Thyroid gland (tissue), 4 donors: Measurements from ENCODE around the gene HOXA3. TPM values are rescaled to one million over a fixed set of nuclear protein-coding genes. Genes with fewer than 3 reads are reported as not detected.

ENCODE experiments used
- DNase-seq, 2 donors: peaks; one replicate each; pipeline ENCODE4 v3.0.0-alpha.2; 2019
- H3K27ac ChIP-seq, 3 donors: fragments of 200-600 bp; sonication (generic); 1 replicate in 2 of 3; 2 replicates in 1 of 3; pipeline ENCODE4 v1.5.1; 2016 to 2019; ENCODE audit warnings: mild to moderate bottlenecking in 1 of 3, moderate library complexity in 1 of 3
- H3K27me3 ChIP-seq: fragments of 200-600 bp; sonication (generic); one replicate; pipeline ENCODE4 v1.5.1; 2019
- H3K36me3 ChIP-seq, 2 donors: fragments of 200-600 bp; sonication (generic); one replicate each; pipeline ENCODE4 v1.5.1; 2016 to 2019
- H3K4me1 ChIP-seq, 2 donors: fragments of 200-600 bp; sonication (generic); one replicate each; pipeline ENCODE4 v1.5.1; 2017 to 2019
- H3K4me3 ChIP-seq, 3 donors: fragments of 200-600 bp; sonication (generic); replicated peaks in 1 of 3; 1 replicate in 2 of 3; 2 replicates in 1 of 3; pipeline ENCODE4 v1.5.1; 2016; ENCODE audit warnings: mild to moderate bottlenecking in 1 of 3
- H3K9me3 ChIP-seq: fragments of 200-600 bp; sonication (generic); one replicate; pipeline ENCODE4 v1.5.1; 2017
- POLR2A ChIP-seq, 2 donors: fragments of 450-650 bp; IDR thresholded peaks; one replicate each; pipeline ENCODE4 v1.6.1; 2017; ENCODE audit warnings: antibody characterized with exemption in 2 of 2, mild to moderate bottlenecking in 2 of 2, moderate library complexity in 1 of 2
- WGBS, 2 donors: methylation state at CpG; one replicate each; pipeline ENCODE4 v1.1.5; 2017; 5-methylcytosine and 5-hydroxymethylcytosine counted together
- intact Hi-C: fragments of 100-400 bp; cut with DNase I; formaldehyde crosslinking; loops from one replicate; pipeline ENCODE4 v1.15.1; 2023
- microRNA counts, 2 donors: library from miRNA; unstranded; fragments of <30 nt; microRNA quantifications; one replicate each; lab custom pipeline; 2016 to 2017
- microRNA-seq: library from miRNA; unstranded; fragments of <30 nt; microRNA quantifications from one replicate; pipeline ENCODE4, GENCODE V29; 2016
- small RNA-seq: library from RNA; depleted of rRNA; stranded (forward); fragments of <200 nt; gene quantifications from one replicate; pipeline ENCODE3, GENCODE V24; 2016
- total RNA-seq, 4 donors: library from RNA; depleted of rRNA; stranded (reverse); fragments of >200 nt; gene quantifications; one replicate each; pipeline ENCODE4 v1.2.3, GENCODE V29; 2016
- TF ChIP-seq, protein P1 (sequence below), 6 experiments: fragments of 200-600 bp in 3 of 6; fragments of 450-650 bp in 3 of 6; sonication (generic) in 3 of 6; IDR thresholded peaks; one replicate each; pipeline ENCODE4 v1.5.1; 2016 to 2019; ENCODE audit warnings: antibody characterized with exemption in 6 of 6, mild to moderate bottlenecking in 2 of 6, inconsistent platforms in 1 of 6, moderate library complexity in 1 of 6

Gene HOXA3
- total RNA-seq, 4 donors from 2014 or later, result 0.94 to 6.1 (median 1.9) TPM

DNA sequence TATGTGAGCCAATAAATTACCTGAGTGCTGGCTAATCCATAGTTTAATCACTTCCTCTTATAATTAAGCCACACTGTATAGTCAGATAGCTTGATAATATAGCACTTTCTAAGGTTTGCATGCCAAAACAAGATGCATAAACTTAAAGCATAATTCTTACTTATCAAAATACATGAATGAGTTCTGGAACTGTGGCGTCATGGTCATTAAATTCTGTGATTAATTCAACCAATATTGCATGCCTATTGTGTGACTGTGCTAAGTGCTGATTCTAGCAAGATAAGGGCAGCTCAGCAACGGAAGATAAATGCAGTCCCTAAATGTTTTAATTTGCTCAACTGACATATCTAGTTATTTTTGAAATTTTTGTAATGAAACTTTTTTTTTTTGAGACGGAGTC lies 86.2 kb downstream of the HOXA3 start:
- Histone ChIP-seq H3K9me3 (no peaks in the 10 kb centered on the region), H3K4me3 (no peak overlapping the region), H3K4me1 (peaks cover 7 to 8% of the 10 kb centered on the region in 2 donors), H3K27me3 (no peaks in the 10 kb centered on the region), H3K27ac (no peak overlapping the region), H3K36me3 (no peaks in the 10 kb centered on the region)
- intact Hi-C loops, result no loop called here
- 84 to 85% methylated on average over 3 of the region's 3 CpGs for WGBS, 2 donors
- no peak for DNase-seq
- TF ChIP-seq, protein P1, sequence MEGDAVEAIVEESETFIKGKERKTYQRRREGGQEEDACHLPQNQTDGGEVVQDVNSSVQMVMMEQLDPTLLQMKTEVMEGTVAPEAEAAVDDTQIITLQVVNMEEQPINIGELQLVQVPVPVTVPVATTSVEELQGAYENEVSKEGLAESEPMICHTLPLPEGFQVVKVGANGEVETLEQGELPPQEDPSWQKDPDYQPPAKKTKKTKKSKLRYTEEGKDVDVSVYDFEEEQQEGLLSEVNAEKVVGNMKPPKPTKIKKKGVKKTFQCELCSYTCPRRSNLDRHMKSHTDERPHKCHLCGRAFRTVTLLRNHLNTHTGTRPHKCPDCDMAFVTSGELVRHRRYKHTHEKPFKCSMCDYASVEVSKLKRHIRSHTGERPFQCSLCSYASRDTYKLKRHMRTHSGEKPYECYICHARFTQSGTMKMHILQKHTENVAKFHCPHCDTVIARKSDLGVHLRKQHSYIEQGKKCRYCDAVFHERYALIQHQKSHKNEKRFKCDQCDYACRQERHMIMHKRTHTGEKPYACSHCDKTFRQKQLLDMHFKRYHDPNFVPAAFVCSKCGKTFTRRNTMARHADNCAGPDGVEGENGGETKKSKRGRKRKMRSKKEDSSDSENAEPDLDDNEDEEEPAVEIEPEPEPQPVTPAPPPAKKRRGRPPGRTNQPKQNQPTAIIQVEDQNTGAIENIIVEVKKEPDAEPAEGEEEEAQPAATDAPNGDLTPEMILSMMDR (IDR thresholded peaks at IDR 0.05), result no peak
- no peak for TF ChIP-seq POLR2A (IDR thresholded peaks at IDR 0.05)

DNA sequence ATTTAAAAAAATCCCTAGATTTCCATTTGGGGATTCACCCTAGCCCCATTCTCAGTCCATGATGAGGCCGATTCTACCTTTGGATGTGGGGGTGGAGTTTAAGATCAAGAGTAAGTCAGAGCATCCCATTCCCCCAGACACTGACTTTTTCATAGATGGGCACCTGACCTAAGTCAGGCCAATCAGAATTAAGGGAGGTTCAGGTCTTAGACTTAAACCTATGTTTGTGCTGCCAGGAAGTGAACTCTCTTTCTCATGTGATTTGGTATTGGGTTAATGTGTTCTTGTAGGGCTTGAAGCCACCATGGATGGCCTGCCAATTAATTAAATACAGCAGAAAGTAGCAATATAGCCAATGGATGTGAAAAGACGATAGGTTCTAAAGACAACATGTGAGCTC lies 86.7 kb downstream of the HOXA3 start:
- H3K36me3 ChIP-seq, result no peaks in the 10 kb centered on the region
- intact Hi-C loops, result no loop called here
- WGBS, 2 donors, result 94 to 97% methylated on average over 2 of the region's 2 CpGs

DNA sequence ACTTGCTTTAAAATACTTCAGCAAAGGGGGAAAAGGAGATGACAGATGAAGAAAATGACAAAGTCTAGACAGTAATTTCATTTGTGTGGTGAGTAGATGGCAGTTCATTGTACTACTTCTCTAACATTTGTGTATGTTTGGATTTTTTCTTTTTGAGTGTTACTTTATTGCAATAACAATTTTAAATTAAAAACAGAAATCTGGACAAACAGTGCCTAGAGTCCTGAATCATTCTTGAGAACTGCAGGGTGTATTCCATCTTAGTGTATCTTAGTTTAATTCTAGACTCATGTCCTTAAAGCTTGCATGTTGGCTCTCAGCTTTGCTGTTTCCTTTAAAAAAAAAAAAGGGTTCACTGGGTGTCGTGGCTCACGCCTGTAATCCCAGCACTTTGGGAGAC lies 87.7 kb downstream of the HOXA3 start:
- Histone ChIP-seq H3K27me3 (no peaks in the 10 kb centered on the region), H3K4me3 (no peak overlapping the region), H3K9me3 (no peaks in the 10 kb centered on the region), H3K4me1 (peaks cover 7 to 8% of the 10 kb centered on the region in 2 donors), H3K36me3 (no peaks in the 10 kb centered on the region), H3K27ac (no peak overlapping the region)
- TF ChIP-seq, protein P1 (IDR thresholded peaks at IDR 0.05), result no peak
- TF ChIP-seq POLR2A (IDR thresholded peaks at IDR 0.05), result no peak
- WGBS, 2 donors, result 76 to 80% methylated on average over 2 of the region's 2 CpGs
- no peak for DNase-seq
- intact Hi-C loops, result no loop called here

More for the DNA sequence above, 86.7 kb downstream of the HOXA3 start:
- no peak for DNase-seq
- Histone ChIP-seq H3K9me3 (no peaks in the 10 kb centered on the region), H3K4me1 (peaks cover 7 to 8% of the 10 kb centered on the region in 2 donors), H3K27me3 (no peaks in the 10 kb centered on the region), H3K4me3 (no peak overlapping the region), H3K27ac (no peak overlapping the region)
- TF ChIP-seq POLR2A (IDR thresholded peaks at IDR 0.05), result no peak
- TF ChIP-seq, protein P1 (IDR thresholded peaks at IDR 0.05), result no peak

DNA sequence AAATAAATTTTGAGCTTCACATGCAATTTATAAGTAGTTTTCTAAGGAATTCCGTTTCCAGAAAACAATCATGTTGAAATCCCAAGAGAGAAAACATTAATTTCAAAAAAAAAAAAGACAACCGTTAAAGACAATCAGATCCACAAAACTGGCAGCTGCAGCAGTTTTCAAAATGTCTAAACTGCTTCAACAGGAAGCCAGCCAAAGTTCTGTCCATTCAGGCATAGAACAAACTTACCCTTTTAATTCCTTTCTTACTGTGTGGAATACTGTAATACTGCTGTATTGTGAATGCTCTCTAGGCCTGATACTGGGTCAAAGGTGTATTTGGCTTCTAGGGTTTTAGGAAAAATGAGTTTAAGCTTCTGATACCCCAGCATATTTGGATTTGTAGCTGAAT lies 88.2 kb downstream of the HOXA3 start:
- H3K9me3 ChIP-seq, result no peaks in the 10 kb centered on the region
- DNase-seq, result peak in 1 of 2 donors; percentile 23
- H3K27me3 ChIP-seq, result no peaks in the 10 kb centered on the region
- 8 to 9% methylated on average over 2 of the region's 2 CpGs for WGBS, 2 donors
- TF ChIP-seq, protein P1 (IDR thresholded peaks at IDR 0.05), result no peak
- no peak for TF ChIP-seq POLR2A (IDR thresholded peaks at IDR 0.05)
- peaks cover 7 to 8% of the 10 kb centered on the region in 2 donors for H3K4me1 ChIP-seq
- H3K36me3 ChIP-seq, result no peaks in the 10 kb centered on the region
- intact Hi-C loops, result no loop called here
- no peak overlapping the region for H3K27ac ChIP-seq
- no peak overlapping the region for H3K4me3 ChIP-seq

DNA sequence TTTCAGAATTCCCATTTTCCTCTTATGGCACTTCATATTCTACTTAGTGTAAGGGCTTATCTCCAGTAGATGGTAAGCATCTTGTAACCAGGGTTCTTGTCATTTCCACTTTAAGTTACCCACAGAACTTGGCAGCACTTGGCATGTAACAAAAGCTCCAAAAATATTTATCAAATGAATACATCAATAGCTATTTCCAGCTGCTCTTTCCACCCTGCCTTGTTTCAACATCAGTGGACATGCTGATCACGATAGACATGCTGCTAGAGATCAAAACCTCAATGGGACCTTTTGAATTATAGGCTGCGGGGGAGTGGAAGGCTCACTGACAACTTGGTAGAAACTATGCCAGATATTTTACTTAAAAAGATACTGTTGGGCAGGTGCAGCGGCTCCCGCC lies 89.4 kb downstream of the HOXA3 start:
- DNase-seq, result no peak
- H3K4me3 ChIP-seq, result no peak overlapping the region
- intact Hi-C loops, result no loop called here
- H3K4me1 ChIP-seq, result peaks cover 7 to 8% of the 10 kb centered on the region in 2 donors
- no peaks in the 10 kb centered on the region for H3K36me3 ChIP-seq
- TF ChIP-seq, protein P1 (IDR thresholded peaks at IDR 0.05), result no peak
- TF ChIP-seq POLR2A (IDR thresholded peaks at IDR 0.05), result no peak
- H3K27ac ChIP-seq, result no peak overlapping the region
- no peaks in the 10 kb centered on the region for H3K9me3 ChIP-seq
- no peaks in the 10 kb centered on the region for H3K27me3 ChIP-seq
- WGBS, 2 donors, result 94 to 98% methylated on average over 4 of the region's 4 CpGs

MicroRNAs within 50 kb of the gene (microRNA counts, 767-probe panel; counts per million panel counts)
- microRNA hsa-miR-196b-5p (lab: Ali Mortazavi, UCI), result 0 to 1,776 counts per million in 2 donors

Small RNA genes within 50 kb of the gene (microRNA-seq; reads per million reads assigned to microRNA genes)
- gene MIR196B, result 38.4 reads per million, percentile 44 among the genes with 10 or more reads in this experiment

Small RNA genes within 50 kb of the gene (small RNA-seq; reads per million reads assigned to genes)
- gene AC004080.5 (not detected), gene RF01977 (not detected), gene RF02140 (not detected), gene RF02141 (not detected)

Other genes starting within 250 kb of the HOXA3 start
- gene HOXA1, start 56.6 kb downstream of the HOXA3 start, total RNA-seq, result under 1 TPM in 2 of 4 donors, not detected in 2; 0.67 to 0.78 TPM
- 1 to 10 TPM in 2 of 4 donors, under 1 TPM in 2; 0.73 to 2.7 (median 1.7) TPM for gene HOXA2, start 49.9 kb downstream of the HOXA3 start, total RNA-seq
- gene HOXA4, start 21.8 kb downstream of the HOXA3 start, total RNA-seq, result 1 to 10 TPM in 3 of 4 donors, under 1 TPM in 1; 0.56 to 2.1 (median 1.3) TPM
- gene HOXA5, start 8.9 kb downstream of the HOXA3 start, total RNA-seq, result 1 to 10 TPM; 2.0 to 4.4 (median 3.3) TPM
- gene HOXA6, start 4.8 kb downstream of the HOXA3 start, total RNA-seq, result 1 to 10 TPM in 2 of 4 donors, not detected in 2; 1.1 to 1.6 TPM
- 1 to 10 TPM in 1 of 4 donors, under 1 TPM in 3; 0.34 to 2.1 (median 0.74) TPM for gene HOXA7, start 4.1 kb upstream of the HOXA3 start, total RNA-seq
- 1 to 10 TPM in 1 of 4 donors, under 1 TPM in 2, not detected in 1; 0.63 to 1.9 (median 0.67) TPM for gene HOXA9, start 13.0 kb upstream of the HOXA3 start, total RNA-seq
- gene HOXA10, start 21.7 kb upstream of the HOXA3 start, total RNA-seq, result 1 to 10 TPM in 1 of 4 donors, not detected in 3; 4.0 TPM
- gene HOXA11, start 32.6 kb upstream of the HOXA3 start, total RNA-seq, result not detected
- gene HOXA13, start 47.5 kb upstream of the HOXA3 start, total RNA-seq, result not detected
- gene EVX1, start 90.2 kb upstream of the HOXA3 start, total RNA-seq, result not detected